K562 (cell line): Measurements from ENCODE around the gene SH3BP5L. TPM values are rescaled to one million over a fixed set of nuclear protein-coding genes. Genes with fewer than 3 reads are reported as not detected.

Experiments used
- HEY1 ChIP-seq: fragments of 250-450 bp; sonication (Bioruptor Pico); IDR thresholded peaks from 2 replicates; pipeline ENCODE4 v1.5.0; 2020; ENCODE audit warnings: mild to moderate bottlenecking, moderate library complexity, borderline replicate concordance
- JUNB ChIP-seq: fragments of 450-650 bp; formaldehyde crosslinking; conservative IDR thresholded peaks from 2 replicates; pipeline ENCODE4 v1.4.0; 2020; ENCODE audit warnings: mild to moderate bottlenecking
- ZNF592 ChIP-seq: fragments of 450-650 bp; IDR thresholded peaks from 2 replicates; pipeline ENCODE4 v1.6.1; 2017; ENCODE audit warnings: antibody characterized with exemption, mild to moderate bottlenecking
- ZNF780A ChIP-seq: fragments of 250-450 bp; sonication (Bioruptor Pico); IDR thresholded peaks from 2 replicates; pipeline ENCODE4 v1.5.0; 2021; ENCODE audit warnings: mild to moderate bottlenecking
- polyA plus RNA-seq, 8 experiments: library from polyadenylated mRNA; depleted of rRNA in 4 of 8; stranded (reverse) in 5 of 8; unstranded in 3 of 8; fragments of >200 nt; fragmentation: Nextera tagmentation in 2 of 8; fragmentation: Illumina TruSeq in 1 of 8; extraction: Ambion mirVana in 2 of 8; extraction: Trizol in 1 of 8; gene quantifications; 2 replicates each; pipeline versions ENCODE4 v1.2.1 to v1.2.3, GENCODE V29; 2011 to 2014; ENCODE audit warnings: inconsistent platforms in 1 of 8, missing spikeins in 1 of 8
- total RNA-seq, 7 experiments: library from RNA; depleted of rRNA in 6 of 7; stranded (reverse); fragments of >200 nt in 6 of 7; fragmentation: Illumina TruSeq in 2 of 7; extraction: Trizol in 2 of 7; gene quantifications; 2 replicates each; pipeline versions ENCODE4 v1.2.1 to v1.2.3, GENCODE V29; 2011 to 2021; ENCODE audit warnings: low replicate concordance in 1 of 7
- TF ChIP-seq, protein P1 (sequence below): fragments of 250-450 bp; sonication (Bioruptor Pico); IDR thresholded peaks from 2 replicates; pipeline ENCODE4 v1.4.0; 2020
- TF ChIP-seq, protein P2 (sequence below): fragments of 450-650 bp; IDR thresholded peaks from 2 replicates; pipeline ENCODE4 v1.6.1; 2016; ENCODE audit warnings: low read depth, mild to moderate bottlenecking, moderate library complexity
- TF ChIP-seq, protein P3 (sequence below): sonication (generic); formaldehyde crosslinking; IDR thresholded peaks from 2 replicates; pipeline ENCODE4 v1.9.0; 2022; ENCODE audit warnings: mild to moderate bottlenecking, missing genetic modification reagents
- TF ChIP-seq, protein P4 (sequence below): sonication (generic); formaldehyde crosslinking; IDR thresholded peaks from 2 replicates; pipeline ENCODE4 v1.8.0; 2022; ENCODE audit warnings: mild to moderate bottlenecking, missing genetic modification reagents

The SH3BP5L gene
- total and polyA plus RNA-seq, 9 of the 15 experiments (the other 6 are each of a cell fraction or from before 2014, with no cell fraction given) = 1.9 to 26.5 (median 15.8) TPM

DNA sequence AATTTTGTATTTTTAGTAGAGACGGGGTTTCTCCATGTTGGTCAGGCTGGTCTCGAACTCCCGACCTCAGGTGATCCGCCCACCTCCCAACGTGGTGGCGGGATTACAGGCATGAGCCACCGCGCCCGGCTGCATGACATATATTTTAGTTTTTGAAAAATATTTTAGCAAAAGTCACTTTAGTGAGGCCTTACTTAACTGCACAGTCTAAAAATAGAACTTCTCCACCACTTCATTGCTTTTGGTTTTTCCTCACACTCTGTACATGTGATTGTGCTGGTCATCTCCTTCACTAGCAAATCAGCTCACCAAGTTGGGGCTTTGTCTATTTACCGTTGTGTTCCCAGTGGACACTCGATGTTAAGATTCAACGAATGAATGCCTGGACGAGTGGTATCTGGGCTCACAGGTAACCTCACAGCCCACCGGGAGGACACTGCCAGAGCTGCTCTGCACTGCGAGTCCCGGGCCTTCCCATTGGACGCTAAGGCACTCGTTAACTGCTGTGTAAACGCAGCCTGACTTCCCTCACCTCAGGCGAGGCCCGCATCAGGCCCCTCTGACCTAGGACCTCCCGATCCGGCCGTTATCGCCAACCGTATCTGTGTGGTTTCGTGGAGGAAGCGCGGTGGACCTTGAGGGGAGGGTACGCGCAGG lies 47.2 kb upstream of the SH3BP5L start (continued):
- TF ChIP-seq, protein P1, sequence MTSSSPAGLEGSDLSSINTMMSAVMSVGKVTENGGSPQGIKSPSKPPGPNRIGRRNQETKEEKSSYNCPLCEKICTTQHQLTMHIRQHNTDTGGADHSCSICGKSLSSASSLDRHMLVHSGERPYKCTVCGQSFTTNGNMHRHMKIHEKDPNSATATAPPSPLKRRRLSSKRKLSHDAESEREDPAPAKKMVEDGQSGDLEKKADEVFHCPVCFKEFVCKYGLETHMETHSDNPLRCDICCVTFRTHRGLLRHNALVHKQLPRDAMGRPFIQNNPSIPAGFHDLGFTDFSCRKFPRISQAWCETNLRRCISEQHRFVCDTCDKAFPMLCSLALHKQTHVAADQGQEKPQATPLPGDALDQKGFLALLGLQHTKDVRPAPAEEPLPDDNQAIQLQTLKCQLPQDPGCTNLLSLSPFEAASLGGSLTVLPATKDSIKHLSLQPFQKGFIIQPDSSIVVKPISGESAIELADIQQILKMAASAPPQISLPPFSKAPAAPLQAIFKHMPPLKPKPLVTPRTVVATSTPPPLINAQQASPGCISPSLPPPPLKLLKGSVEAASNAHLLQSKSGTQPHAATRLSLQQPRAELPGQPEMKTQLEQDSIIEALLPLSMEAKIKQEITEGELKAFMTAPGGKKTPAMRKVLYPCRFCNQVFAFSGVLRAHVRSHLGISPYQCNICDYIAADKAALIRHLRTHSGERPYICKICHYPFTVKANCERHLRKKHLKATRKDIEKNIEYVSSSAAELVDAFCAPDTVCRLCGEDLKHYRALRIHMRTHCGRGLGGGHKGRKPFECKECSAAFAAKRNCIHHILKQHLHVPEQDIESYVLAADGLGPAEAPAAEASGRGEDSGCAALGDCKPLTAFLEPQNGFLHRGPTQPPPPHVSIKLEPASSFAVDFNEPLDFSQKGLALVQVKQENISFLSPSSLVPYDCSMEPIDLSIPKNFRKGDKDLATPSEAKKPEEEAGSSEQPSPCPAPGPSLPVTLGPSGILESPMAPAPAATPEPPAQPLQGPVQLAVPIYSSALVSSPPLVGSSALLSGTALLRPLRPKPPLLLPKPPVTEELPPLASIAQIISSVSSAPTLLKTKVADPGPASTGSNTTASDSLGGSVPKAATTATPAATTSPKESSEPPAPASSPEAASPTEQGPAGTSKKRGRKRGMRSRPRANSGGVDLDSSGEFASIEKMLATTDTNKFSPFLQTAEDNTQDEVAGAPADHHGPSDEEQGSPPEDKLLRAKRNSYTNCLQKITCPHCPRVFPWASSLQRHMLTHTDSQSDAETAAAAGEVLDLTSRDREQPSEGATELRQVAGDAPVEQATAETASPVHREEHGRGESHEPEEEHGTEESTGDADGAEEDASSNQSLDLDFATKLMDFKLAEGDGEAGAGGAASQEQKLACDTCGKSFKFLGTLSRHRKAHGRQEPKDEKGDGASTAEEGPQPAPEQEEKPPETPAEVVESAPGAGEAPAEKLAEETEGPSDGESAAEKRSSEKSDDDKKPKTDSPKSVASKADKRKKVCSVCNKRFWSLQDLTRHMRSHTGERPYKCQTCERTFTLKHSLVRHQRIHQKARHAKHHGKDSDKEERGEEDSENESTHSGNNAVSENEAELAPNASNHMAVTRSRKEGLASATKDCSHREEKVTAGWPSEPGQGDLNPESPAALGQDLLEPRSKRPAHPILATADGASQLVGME (CRISPR knock-in tag) = no peak
- TF ChIP-seq, protein P2, sequence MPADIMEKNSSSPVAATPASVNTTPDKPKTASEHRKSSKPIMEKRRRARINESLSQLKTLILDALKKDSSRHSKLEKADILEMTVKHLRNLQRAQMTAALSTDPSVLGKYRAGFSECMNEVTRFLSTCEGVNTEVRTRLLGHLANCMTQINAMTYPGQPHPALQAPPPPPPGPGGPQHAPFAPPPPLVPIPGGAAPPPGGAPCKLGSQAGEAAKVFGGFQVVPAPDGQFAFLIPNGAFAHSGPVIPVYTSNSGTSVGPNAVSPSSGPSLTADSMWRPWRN = 0 out of 2 replicates have a peak, but pooled peaks have one; percentile 22
- TF ChIP-seq JUNB (CRISPR knock-in tag) (no peak), HEY1 (no peak; the same call in 1 of the 2 replicates), ZNF592 (peak; percentile 72), ZNF780A (CRISPR knock-in tag) (no peak)
- TF ChIP-seq, protein P3, sequence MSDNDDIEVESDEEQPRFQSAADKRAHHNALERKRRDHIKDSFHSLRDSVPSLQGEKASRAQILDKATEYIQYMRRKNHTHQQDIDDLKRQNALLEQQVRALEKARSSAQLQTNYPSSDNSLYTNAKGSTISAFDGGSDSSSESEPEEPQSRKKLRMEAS = peak; percentile 61; the same call in 1 of the 2 replicates
- TF ChIP-seq, protein P4, sequence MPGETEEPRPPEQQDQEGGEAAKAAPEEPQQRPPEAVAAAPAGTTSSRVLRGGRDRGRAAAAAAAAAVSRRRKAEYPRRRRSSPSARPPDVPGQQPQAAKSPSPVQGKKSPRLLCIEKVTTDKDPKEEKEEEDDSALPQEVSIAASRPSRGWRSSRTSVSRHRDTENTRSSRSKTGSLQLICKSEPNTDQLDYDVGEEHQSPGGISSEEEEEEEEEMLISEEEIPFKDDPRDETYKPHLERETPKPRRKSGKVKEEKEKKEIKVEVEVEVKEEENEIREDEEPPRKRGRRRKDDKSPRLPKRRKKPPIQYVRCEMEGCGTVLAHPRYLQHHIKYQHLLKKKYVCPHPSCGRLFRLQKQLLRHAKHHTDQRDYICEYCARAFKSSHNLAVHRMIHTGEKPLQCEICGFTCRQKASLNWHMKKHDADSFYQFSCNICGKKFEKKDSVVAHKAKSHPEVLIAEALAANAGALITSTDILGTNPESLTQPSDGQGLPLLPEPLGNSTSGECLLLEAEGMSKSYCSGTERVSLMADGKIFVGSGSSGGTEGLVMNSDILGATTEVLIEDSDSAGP (CRISPR knock-in tag) = 0 out of 2 replicates have a peak, but pooled peaks have one; percentile 42
